Gastrocnemius medialis (tissue), 4 donors: ENCODE measurements around the gene TFB2M. TPM values are rescaled to one million over a fixed set of nuclear protein-coding genes. Genes with fewer than 3 reads are reported as not detected.

Experiments used
- ATAC-seq, 2 donors: fragments of 150-250 bp; one replicate each; pipeline ENCODE4 v1.9.1; 2016
- DNase-seq, 2 donors: peaks; one replicate each; pipeline ENCODE4 v3.0.0-alpha.2; 2019
- H3K27ac ChIP-seq, 4 donors: fragments of 200-600 bp; sonication (generic); 1 replicate in 1 of 4; 2 replicates in 3 of 4; pipeline ENCODE4 v1.5.1; 2016 to 2018; ENCODE audit warnings: mild to moderate bottlenecking in 2 of 4, moderate library complexity in 1 of 4
- H3K27me3 ChIP-seq, 3 donors: fragments of 200-600 bp; sonication (generic) in 2 of 3; 1 replicate in 1 of 3; 2 replicates in 2 of 3; pipeline versions ENCODE4 v1.5.1 to v1.6.0; 2016 to 2019; ENCODE audit warnings: mild to moderate bottlenecking in 1 of 3, moderate library complexity in 1 of 3
- H3K36me3 ChIP-seq, 2 donors: fragments of 200-600 bp; sonication (generic) in 1 of 2; one replicate each; pipeline ENCODE4 v1.5.1; 2017 to 2018
- H3K4me1 ChIP-seq, 2 donors: fragments of 200-600 bp; sonication (generic) in 1 of 2; one replicate each; pipeline ENCODE4 v1.5.1; 2016 to 2017; ENCODE audit warnings: mild to moderate bottlenecking in 2 of 2
- H3K4me3 ChIP-seq, 4 donors: fragments of 200-600 bp; sonication (generic) in 3 of 4; 1 replicate in 1 of 4; 2 replicates in 3 of 4; pipeline ENCODE4 v1.5.1; 2016 to 2019; ENCODE audit warnings: mild to moderate bottlenecking in 2 of 4
- H3K9me3 ChIP-seq, 3 donors: fragments of 200-600 bp; sonication (generic) in 2 of 3; 1 replicate in 1 of 3; 2 replicates in 2 of 3; pipeline ENCODE4 v1.5.1; 2016 to 2019
- CTCF ChIP-seq, 5 experiments: fragments of 450-650 bp in 3 of 5; fragments of 200-600 bp in 2 of 5; sonication (generic) in 2 of 5; IDR thresholded peaks in 4 of 5; conservative IDR thresholded peaks in 1 of 5; 1 replicate in 4 of 5; 2 replicates in 1 of 5; pipeline ENCODE4 v1.5.1; 2016 to 2019; ENCODE audit warnings: antibody characterized with exemption in 5 of 5, mild to moderate bottlenecking in 3 of 5, moderate library complexity in 3 of 5
- POLR2A ChIP-seq, 2 donors: fragments of 450-650 bp; IDR thresholded peaks; one replicate each; pipeline ENCODE4 v1.6.1; 2017; ENCODE audit warnings: antibody characterized with exemption in 2 of 2, mild to moderate bottlenecking in 2 of 2, moderate library complexity in 2 of 2
- in situ Hi-C, 4 donors: fragments of 200-750 bp; cut with MboI; loops; one replicate each; pipeline versions ENCODE4 v1.15.0 to v1.8.0; 2017; ENCODE audit warnings: low sequenced_read_pairs in 4 of 4
- intact Hi-C: fragments of 100-400 bp; cut with DNase I; formaldehyde crosslinking; loops from one replicate; pipeline ENCODE4 v1.15.1; 2023; ENCODE audit warnings: low total_unique reads
- total RNA-seq, 4 donors: library from RNA; depleted of rRNA; stranded (reverse); fragments of >200 nt; gene quantifications; one replicate each; pipeline versions ENCODE4 v1.1.0 to v1.2.3, GENCODE V29; 2016

The TFB2M gene
- total RNA-seq, 4 donors from 2014 or later = 18.9 to 33.1 (median 21.2) TPM

GRCh38 chr1:246587032-246587431 is 21.0 kb upstream of the TFB2M start:
- H3K27ac ChIP-seq = peak overlapping the region; percentile 47 to 91 (median 54)
- ATAC-seq = no peak
- in situ Hi-C loops = no loop called here

GRCh38 chr1:246583448-246584185 is 17.6 kb upstream of the TFB2M start:
- Histone ChIP-seq H3K36me3 (no peaks in the 10 kb centered on the region), H3K27ac (peak overlapping the region; percentile 77 to 91 (median 80)), H3K4me1 (peaks cover 71 to 90% of the 10 kb centered on the region in 2 donors), H3K27me3 (no peaks in the 10 kb centered on the region), H3K4me3 (no peak overlapping the region), H3K9me3 (no peaks in the 10 kb centered on the region)
- in situ Hi-C loops = no loop called here
- intact Hi-C loops = no loop called here
- TF ChIP-seq POLR2A (IDR thresholded peaks at IDR 0.05) = no peak
- no peak for TF ChIP-seq CTCF (IDR thresholded peaks at IDR 0.05 in 4 of 5, conservative IDR thresholded peaks at IDR 0.05 in 1 of 5)
- ATAC-seq (peak; percentile 91 to 92), DNase-seq (peak; percentile 71 to 73)

More at GRCh38 chr1:246587032-246587431, 21.0 kb upstream of the TFB2M start:
- intact Hi-C loops = no loop called here
- Histone ChIP-seq H3K4me1 (peaks cover 48 to 67% of the 10 kb centered on the region in 2 donors), H3K27me3 (no peaks in the 10 kb centered on the region), H3K36me3 (peaks cover 0 to 6% of the 10 kb centered on the region in 2 donors), H3K4me3 (no peak overlapping the region), H3K9me3 (no peaks in the 10 kb centered on the region)
- DNase-seq = no peak
- no peak for TF ChIP-seq CTCF (IDR thresholded peaks at IDR 0.05 in 4 of 5, conservative IDR thresholded peaks at IDR 0.05 in 1 of 5)
- TF ChIP-seq POLR2A (IDR thresholded peaks at IDR 0.05) = no peak

- Histone ChIP-seq H3K4me3 (no peak overlapping the region), H3K36me3 (no peaks in the 10 kb centered on the region), H3K27me3 (no peaks in the 10 kb centered on the region), H3K27ac (peak overlapping the region; percentile 77 to 91 (median 80)), H3K9me3 (no peaks in the 10 kb centered on the region), H3K4me1 (peaks cover 68 to 90% of the 10 kb centered on the region in 2 donors)
- no peak for ATAC-seq
- TF ChIP-seq CTCF (IDR thresholded peaks at IDR 0.05 in 4 of 5, conservative IDR thresholded peaks at IDR 0.05 in 1 of 5) (no peak), POLR2A (IDR thresholded peaks at IDR 0.05) (no peak)
- DNase-seq = no peak
- intact Hi-C loops = no loop called here
- in situ Hi-C loops = no loop called here
Observed at GRCh38 chr1:246583056-246583440, 17.0 kb upstream of the TFB2M start.

GRCh38 chr1:246582301-246583055 is 16.4 kb upstream of the TFB2M start:
- intact Hi-C loops = no loop called here
- Histone ChIP-seq H3K27ac (peak overlapping the region; percentile 77 to 91 (median 80)), H3K4me1 (peaks cover 71 to 91% of the 10 kb centered on the region in 2 donors), H3K9me3 (no peaks in the 10 kb centered on the region), H3K36me3 (no peaks in the 10 kb centered on the region), H3K4me3 (no peak overlapping the region), H3K27me3 (no peaks in the 10 kb centered on the region)
- DNase-seq (no peak), ATAC-seq (no peak)
- TF ChIP-seq CTCF (IDR thresholded peaks at IDR 0.05 in 4 of 5, conservative IDR thresholded peaks at IDR 0.05 in 1 of 5) (no peak), POLR2A (IDR thresholded peaks at IDR 0.05) (no peak)
- in situ Hi-C loops = no loop called here
